ENCODE measurements around the gene MEIOSIN. TPM values are rescaled to one million over a fixed set of nuclear protein-coding genes. Genes with fewer than 3 reads are reported as not detected.

MEIOSIN gene
- total and polyA plus RNA-seq, 2 of the 4 experiments (the other 2 are of a cell fraction), result not detected

GRCh38 chr19:45692187-45693105 lies 40.8 kb upstream of the MEIOSIN start, which contains the start of gene QPCTL:
Gene QPCTL (plus strand): TSS chr19:45692666. CDS start chr19:45692704, 38 bp downstream.
- BruUV-seq (replicated peaks), result no TSS peak
- Histone ChIP-seq H3K4me3 (ENCODE audit: insufficient read depth, low read depth, low read length) (peak within 1 kb of the TSS; percentile 89), H2AFZ (replicated peaks; ENCODE audit: low read length, poor library complexity) (peak within 1 kb of the TSS; percentile 94), H3K9ac (ENCODE audit: low read depth, low read length) (peak within 1 kb of the TSS; percentile 89), H3K4me2 (ENCODE audit: low read depth, low read length) (peak within 1 kb of the TSS; percentile 95), H3K79me1 (ENCODE audit: low read depth in 1 of 2, low read length in 2 of 2) (peaks cover 16 to 38% of the 10 kb centered on the region in 2 experiments), H2AK5ac (ENCODE audit: low read depth, low read length) (peak within 1 kb of the TSS; percentile 66), H3K4me1 (ENCODE audit: control insufficient read depth, insufficient read depth, low read length) (peaks cover 4% of the 10 kb centered on the region), H3K27ac (ENCODE audit: insufficient read depth, low read length) (peak within 1 kb of the TSS; percentile 83), H2BK15ac (ENCODE audit: low read depth, low read length) (no peak within 1 kb of the TSS), H2AK9ac (replicated peaks; ENCODE audit: low read depth, low read length, poor library complexity) (peak within 1 kb of the TSS; percentile 92), H3K18ac (ENCODE audit: low read depth, low read length) (peak within 1 kb of the TSS; percentile 30; the same call in 1 of the 2 replicates), H4K91ac (ENCODE audit: insufficient read depth, low read depth, low read length) (peak within 1 kb of the TSS; percentile 64), H3K14ac (replicated peaks; ENCODE audit: low read depth, low read length) (peak within 1 kb of the TSS; percentile 83), H4K8ac (ENCODE audit: low read depth in 2 of 2, low read length in 2 of 2) (peak within 1 kb of the TSS; percentile 10 to 86), H2BK5ac (ENCODE audit: low read depth, low read length, poor library complexity, severe bottlenecking) (peak within 1 kb of the TSS; percentile 66), H3K56ac (ENCODE audit: extremely low read depth, insufficient read depth, low read length) (peak within 1 kb of the TSS; percentile 64), H4K5ac (ENCODE audit: low read depth, low read length) (peak within 1 kb of the TSS; percentile 74), H3K9me1 (ENCODE audit: insufficient read depth, low read length) (peaks cover 4% of the 10 kb centered on the region; the same call in 1 of the 2 replicates), H3K4ac (ENCODE audit: low read depth, low read length) (peak within 1 kb of the TSS; percentile 64), H2BK120ac (ENCODE audit: low read depth, low read length) (no peak within 1 kb of the TSS), H2BK20ac (ENCODE audit: low read depth, low read length) (no peak within 1 kb of the TSS), H4K20me1 (ENCODE audit: insufficient read depth, low read length) (peaks cover 12% of the 10 kb centered on the region; the same call in 1 of the 2 replicates), H3K9me3 (ENCODE audit: control insufficient read depth, insufficient read depth, low read length) (no peaks in the 10 kb centered on the region), H3K36me3 (ENCODE audit: control insufficient read depth, insufficient read depth, low read length) (peaks cover 15% of the 10 kb centered on the region), H3K23ac (ENCODE audit: low read depth, low read length) (peak within 1 kb of the TSS; percentile 94; the same call in 1 of the 2 replicates), H3K27me3 (ENCODE audit: control insufficient read depth, insufficient read depth, low read length) (no peaks in the 10 kb centered on the region)
- in situ Hi-C loops (cut with MboI; ENCODE audit: low sequenced_read_pairs), result no loop called here
- POLR2A ChIA-PET (ENCODE audit: unreplicated experiment), result interaction anchor here (0.6 to 1.4 kb wide), 4 partner anchors 25 to 156 kb away, joined by 3 to 6 read pairs (median 5); partner anchors contain the start of gene SIX5
- dilution Hi-C loops (cut with HindIII; ENCODE audit: low sequenced_read_pairs, unreplicated experiment), result no loop called here
- peak; percentile 91 for TF ChIP-seq POLR2A (IDR thresholded peaks at IDR 0.05; ENCODE audit: low read depth, low read length)
- peak; percentile 15; the same call in 1 of the 2 replicates for TF ChIP-seq MAZ (IDR thresholded peaks at IDR 0.05; ENCODE audit: borderline replicate concordance, low read depth, low read length)
- 0 out of 2 replicates have a peak, but pooled peaks have one; percentile 7 for TF ChIP-seq CEBPB (IDR thresholded peaks at IDR 0.05; ENCODE audit: low read depth, low read length)
- no peak for TF ChIP-seq NFE2L2 (IDR thresholded peaks at IDR 0.05; ENCODE audit: low read depth, low read length)
- TF ChIP-seq MXI1 (IDR thresholded peaks at IDR 0.05; ENCODE audit: borderline replicate concordance, low read depth, low read length), result peak; percentile 88
- no peak for TF ChIP-seq RCOR1 (IDR thresholded peaks at IDR 0.05; ENCODE audit: insufficient replicate concordance, low read length)
- 0 out of 2 replicates have a peak, but pooled peaks have one; percentile 4 for TF ChIP-seq RFX5 (IDR thresholded peaks at IDR 0.05; ENCODE audit: low read depth, low read length)
- TF ChIP-seq USF2 (IDR thresholded peaks at IDR 0.05; ENCODE audit: low read depth, low read length), result peak; percentile 57
- intact Hi-C loops (cut with micrococcal nuclease), result loop anchor here (2.0 to 5.0 kb wide), 2 partner anchors 76 to 185 kb away; partner anchors contain the start of genes SIX5 and VASP
- ATAC-seq (ENCODE audit: low read depth) (peak; percentile 94), DNase-seq (peak; percentile 100)
- WGBS, 2 experiments (ENCODE audit: extremely low coverage in 2 of 2, insufficient read length in 1 of 2), result 1% methylated on average over 31 of the region's 70 CpGs; no CpG with 5 or more reads in 1 of the 2 experiments
- CTCF ChIA-PET, result interaction anchor here (0.6 to 2.1 kb wide), 11 partner anchors 12 to 253 kb away, joined by 3 to 10 read pairs (median 4); no protein-coding TSS in a partner anchor
